ENCODE measurements around the gene FAM117B.

The FAM117B gene

DNA sequence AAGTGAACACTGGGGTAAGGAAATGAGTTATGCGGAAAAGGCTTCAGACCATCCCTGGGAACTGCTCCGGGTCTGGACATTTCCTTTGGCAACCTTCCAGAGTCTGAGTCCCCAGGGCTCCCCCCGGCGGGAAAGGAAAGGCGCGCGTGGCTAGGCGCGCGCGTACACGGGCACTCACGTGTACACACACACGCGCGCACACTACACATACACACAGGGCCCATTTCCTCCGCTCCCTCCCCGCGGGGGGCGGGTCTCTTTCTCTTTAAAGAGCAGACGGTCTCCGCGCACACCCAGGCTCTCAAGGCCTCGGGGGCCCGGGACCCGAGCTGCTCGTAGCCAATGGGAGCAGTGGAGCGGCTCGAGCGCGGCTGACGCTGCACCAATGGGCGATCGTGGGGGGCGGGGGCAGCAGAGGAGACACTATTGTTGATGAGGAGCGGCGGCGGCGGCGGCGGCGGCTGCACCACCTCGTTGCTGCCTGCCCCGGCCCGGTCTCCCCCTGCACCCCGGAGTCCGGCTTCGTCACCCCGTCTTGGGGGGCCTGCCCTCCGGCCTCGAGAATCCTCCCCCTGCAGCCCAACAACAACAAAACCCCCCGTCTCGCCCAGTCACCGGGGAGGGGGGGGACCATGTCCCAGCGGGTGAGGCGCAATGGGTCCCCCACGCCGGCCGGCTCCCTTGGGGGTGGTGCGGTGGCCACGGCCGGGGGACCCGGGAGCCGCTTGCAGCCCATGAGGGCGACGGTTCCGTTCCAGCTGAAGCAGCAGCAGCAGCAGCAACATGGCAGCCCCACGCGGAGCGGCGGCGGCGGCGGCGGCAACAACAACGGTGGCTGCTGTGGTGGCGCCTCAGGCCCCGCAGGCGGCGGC lies at the start of gene FAM117B:
Gene FAM117B, plus strand, starts transcription at position 414 of the 872 bp plus-strand sequence. Its CDS starts 219 bp downstream, at position 633.
- peak; percentile 74 for DNase-seq (ENCODE audit: low spot score)

DNA sequence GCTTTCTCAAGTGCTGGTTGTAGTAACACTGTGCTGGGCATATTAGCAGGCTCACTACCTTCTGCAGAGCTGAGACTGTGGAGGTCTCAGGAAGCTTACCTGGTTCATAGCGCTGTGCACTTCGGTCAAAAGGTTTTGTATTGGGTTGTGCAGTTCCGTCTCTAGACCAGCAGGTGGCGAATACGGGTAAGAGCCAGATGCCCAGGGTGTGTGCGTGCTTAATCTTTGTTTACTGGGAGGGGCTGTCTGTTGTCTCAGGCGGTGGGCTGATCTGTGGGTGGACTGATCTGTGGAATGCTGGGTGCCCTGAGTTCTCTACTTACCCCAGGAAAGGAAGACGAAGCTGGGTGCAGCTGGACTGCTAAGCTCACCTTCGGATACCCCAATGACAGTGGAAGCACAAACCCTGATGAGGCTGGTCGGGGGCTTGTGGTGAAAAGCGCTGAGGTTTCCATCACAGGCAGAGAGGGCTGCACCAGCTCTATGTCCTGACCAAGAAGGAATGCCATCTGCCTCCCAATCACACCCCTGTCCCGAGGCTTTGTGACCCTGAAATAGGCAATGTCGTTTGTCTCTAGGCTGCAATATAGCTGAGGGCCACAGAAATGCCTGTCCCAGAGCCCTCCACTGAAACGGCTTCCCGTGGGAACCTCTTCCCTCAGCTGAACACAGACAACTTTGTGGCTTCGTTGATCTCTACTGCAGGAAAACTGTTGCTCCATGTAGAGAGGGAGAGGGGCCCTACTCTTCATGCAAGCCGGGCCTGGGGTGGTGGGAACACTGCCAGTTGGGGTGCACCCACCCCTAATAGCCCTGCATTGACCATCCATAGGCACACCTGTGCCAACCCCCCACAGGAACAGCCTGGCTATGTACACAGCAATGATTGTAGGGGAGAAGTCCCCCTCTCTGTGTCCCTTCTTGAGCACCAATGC lies 45.9 kb upstream of the FAM117B start:
- peak; percentile 71 for DNase-seq (ENCODE audit: low spot score)

DNA sequence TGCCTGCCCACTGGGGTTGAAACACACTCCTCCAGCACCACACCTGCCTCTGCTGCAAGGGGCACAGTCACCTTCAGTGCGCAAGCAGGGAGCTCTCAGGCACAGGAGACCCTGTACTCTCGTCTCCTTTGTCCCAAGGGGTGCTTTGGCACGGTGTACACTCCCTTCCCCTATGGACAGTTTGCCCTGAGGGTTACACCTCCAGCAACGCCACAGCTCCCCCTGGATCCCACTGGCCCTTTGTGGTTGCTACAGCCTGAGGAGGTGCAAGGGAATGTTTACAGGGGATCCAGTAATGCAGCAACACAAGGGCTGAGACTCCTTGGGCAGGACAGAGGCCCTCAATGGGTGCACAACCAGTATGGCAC lies 45.2 kb upstream of the FAM117B start:
- no peak for DNase-seq (ENCODE audit: low spot score)

DNA sequence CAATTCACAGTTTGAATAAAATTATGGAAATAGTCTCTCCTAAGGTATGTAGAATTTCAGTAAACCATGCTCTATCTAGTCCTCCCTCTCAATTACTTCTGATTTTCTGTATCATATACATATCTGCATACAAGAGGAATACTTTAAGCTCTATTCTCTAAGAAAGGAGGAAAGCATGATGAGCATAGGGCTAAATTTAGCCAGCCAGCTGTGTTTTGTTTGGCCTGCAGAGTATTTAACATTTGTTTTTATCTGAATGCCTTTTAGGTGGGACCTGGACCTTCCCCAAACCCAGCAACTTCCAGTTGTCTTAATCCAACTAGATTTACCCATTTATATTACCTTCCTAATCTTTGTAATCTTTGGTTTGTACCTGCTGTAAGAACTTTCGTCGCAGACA lies 42.2 kb upstream of the FAM117B start:
- no peak for DNase-seq (ENCODE audit: low spot score)

DNA sequence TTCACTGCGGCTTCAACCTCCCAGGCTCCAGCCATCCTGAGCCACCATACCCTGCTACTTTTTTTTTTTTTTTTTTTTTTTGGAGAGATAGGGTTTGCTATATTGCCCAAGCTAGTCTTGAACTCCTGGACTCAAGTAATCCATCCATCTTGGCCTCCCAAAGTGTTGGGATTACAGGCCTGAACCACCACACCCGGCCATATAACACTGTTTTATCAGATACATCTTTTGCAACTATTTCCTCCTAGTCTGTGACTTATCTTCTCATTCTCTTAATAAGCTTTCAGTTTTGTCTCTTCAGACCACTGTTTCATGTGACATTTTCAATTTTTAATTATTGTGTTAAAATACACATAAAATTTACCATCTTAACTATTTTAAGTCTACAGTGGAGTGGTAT lies 35.7 kb upstream of the FAM117B start:
- DNase-seq (ENCODE audit: low spot score) = no peak

DNA sequence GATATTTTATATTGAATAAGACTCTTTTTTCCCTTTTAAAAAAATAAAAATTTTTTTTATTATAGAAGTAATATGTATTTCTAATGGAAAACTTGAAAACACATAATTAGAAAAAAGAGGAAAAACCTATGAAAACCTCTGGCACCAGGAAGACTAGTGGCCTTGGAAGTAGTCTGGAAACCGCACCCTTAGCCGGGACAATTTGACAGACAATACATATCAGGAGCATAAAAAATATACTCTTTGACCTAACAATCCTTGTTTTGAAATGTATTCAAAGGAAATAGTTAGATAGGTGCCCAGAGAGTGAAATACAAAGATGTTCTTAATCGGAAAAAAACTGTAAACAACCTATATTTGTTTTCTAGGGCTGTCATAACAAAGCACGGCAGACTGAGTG lies 34.9 kb upstream of the FAM117B start:
- DNase-seq (ENCODE audit: low spot score) = no peak

DNA sequence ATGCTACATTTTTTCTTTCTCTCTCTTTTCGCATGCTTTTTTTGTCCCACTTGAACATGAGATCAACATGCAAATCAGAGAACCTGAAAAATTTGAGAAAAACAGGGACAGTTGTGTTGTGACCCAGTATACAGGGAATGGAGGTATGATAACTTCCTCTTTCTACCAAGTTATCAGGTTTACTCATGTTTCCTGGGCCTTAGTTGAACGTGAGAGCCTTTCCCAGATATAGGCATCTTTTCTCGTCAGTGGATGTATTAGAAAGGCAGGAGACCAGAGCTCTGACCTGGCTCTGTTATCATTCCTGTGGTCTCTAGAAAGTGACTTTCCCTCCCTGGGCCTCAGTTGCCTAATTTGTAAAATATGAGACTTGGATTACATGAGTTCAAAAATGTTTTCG lies 30.1 kb upstream of the FAM117B start:
- DNase-seq (ENCODE audit: low spot score) = no peak

DNA sequence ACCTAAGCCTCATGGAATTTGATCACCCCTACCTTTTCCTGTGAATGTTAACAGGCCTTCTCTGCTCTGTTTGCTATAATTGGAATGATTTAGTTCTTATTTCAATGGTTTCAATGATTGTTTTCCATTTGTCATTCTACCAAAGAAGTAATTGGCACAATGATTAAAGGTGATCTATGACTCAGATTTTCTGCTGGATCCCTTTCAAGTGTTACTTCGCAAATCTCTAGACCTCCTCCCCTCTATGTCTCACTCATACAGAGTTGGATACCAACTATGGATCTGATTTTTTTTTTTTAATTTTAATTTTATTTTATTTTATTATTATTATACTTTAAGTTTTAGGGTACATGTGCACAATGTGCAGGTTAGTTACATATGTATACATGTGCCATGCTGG lies 29.6 kb upstream of the FAM117B start:
- no peak for DNase-seq (ENCODE audit: low spot score)

DNA sequence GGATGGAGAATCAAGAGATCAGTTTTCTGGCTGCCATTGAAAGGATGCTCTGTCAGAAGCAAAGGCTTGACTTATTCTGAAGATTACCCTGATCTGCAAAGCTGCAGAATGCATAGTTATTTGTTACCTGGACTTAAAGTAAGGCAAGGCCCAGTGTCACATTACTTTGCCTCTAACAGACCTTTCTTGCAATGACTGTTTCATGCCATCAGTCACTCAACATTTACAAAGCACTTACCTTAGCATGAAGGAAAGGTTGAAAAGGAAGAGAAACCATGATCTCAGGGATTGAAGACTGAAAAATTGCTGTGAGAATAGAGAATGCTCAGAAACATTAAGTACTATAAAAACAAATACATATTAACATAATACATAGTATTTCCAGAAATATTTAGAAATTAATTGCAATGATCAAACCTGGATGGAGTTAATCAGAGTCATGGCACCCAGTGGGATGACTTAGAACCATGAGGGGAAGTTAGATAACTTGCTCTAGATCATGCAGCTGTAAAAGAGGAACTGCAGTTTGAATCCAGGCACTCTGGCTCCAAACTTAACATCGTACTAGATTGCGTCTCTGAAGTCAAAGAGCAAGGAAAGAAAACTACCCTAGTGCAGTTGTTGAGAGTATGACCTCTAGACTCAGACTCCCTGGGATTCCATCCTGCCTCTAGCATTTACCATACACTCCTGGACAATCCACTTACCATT lies 26.5 kb upstream of the FAM117B start:
- no peak for DNase-seq (ENCODE audit: low spot score)

DNA sequence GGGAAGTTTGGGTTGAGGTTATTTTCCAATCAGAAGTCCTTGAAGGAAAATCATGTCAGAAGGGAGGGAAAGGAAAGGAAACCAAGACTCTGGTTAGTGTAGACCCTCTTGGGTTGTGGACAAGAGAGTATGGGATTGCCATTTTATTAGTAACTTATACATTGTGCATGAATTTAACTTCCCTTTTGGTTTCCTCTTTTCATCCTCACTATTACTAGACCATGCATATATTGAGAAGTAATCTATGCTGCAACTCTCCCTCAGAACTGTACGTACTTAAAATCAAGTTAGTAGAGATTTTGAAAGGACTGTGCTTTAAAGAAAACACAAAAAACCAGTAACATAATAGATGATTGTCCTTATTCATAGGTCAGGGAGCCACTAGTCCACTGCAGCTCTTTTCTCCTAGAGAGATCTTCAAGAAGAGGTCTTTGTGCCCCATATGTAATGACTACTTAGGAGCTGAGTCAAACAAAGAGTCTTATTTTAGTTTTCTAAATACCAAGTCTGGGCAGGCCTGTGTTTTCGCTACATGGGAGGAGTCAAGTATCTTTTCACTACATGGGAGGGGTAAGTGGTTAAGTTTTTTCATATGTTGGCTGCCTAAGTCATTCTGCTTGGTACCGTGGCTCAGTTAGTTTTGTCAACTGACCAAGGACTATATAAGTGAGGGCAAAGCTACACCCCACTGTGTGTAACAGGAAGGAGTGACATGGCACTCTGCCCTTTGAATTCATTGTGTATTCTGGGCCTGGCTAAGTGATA lies 25.2 kb upstream of the FAM117B start:
- DNase-seq (ENCODE audit: low spot score) = no peak

DNA sequence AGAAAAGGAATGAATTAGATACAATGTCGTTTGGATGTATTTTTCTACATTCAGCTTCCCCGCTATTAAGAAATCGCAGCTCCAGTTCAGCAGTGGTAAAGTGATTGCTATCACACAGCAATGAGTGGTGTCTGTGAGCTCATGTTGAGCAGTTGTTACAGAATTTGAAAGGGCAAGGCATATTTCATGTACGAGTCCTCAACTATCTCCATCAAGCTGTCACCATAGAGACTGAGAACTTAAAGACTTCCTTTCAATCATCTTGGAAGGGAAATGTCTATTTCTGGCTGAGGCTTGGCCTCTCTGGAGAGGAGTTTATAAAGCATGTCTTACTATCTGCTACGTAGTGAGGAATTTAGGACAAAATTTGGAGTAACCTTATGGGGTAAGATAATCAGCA lies 24.4 kb upstream of the FAM117B start:
- DNase-seq (ENCODE audit: low spot score) = no peak

DNA sequence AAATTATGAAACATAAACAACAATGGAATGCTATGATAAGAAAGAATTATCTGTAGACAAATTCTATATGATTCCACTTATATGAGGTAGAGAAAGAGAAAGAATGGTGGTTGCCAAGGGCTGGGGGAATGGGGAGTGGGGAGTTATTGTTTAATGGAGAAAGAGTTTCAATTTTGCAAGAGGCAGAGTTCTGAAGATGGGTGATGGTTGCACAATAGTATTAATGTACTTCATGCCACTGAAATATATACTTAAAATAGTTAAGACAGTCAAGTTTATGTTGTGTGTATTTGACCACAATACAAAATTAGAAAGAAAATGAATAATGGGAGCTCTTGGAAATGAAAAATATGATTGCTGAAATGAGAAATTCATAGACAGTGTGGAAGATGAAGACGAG lies 22.6 kb upstream of the FAM117B start:
- DNase-seq (ENCODE audit: low spot score) = no peak

DNA sequence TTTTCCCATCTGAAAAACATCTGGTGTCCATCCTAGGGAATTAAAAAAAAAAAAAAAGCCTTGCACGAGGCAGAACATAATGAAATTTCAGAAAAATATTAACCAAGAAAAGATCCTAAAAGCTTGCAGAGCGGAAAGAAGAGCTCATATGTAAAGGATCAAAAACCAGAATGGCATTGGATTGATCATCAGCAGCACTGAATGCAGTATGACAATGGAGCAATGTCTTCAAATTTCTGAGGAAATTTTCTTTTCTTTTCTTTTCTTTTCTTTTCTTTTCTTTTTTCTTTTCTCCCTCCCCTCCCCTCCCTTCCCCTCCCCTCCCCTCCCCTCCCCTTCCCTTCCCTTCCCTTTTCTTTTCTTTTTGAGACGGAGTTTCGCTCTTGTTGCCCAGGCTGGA lies 21.3 kb upstream of the FAM117B start:
- DNase-seq (ENCODE audit: low spot score) = no peak

DNA sequence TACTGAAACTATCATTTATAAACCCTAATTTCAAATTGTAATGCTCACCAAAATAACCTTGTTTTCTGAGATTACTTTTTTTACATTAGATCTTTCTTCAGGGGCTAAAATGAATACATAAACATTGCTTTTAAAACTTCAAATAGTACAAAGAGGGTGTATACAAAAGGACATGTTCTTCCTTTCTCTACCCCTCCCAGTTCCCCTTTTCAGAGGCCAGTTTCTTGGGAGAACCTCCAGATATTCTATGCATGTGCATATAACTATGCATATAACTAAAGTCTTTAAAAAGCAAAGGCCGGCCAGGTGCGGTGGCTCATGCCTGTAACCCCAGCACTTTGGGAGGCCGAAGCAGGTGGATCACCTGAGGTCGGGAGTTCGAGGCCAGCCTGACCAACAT lies 10.6 kb upstream of the FAM117B start:
- DNase-seq (ENCODE audit: low spot score) = no peak

DNA sequence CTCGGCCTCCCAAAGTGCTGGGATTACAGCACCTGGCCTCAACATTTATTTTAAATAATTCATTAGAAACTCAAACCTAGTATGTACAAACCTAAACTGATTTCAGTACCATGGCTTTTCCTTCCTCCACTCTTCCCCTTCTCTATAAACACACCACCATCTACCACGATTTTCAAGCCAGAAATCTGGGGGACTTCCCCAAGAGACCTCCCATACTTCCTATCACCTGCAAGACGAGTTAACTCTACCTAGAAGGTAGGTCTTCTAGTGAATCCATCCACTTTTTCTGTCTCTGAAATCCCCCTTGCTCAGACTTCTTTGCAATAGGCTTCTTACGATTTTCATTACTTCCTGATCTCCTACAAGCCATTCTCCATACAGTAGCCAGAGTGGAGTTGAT lies 7.7 kb upstream of the FAM117B start:
- no peak for DNase-seq (ENCODE audit: low spot score)

DNA sequence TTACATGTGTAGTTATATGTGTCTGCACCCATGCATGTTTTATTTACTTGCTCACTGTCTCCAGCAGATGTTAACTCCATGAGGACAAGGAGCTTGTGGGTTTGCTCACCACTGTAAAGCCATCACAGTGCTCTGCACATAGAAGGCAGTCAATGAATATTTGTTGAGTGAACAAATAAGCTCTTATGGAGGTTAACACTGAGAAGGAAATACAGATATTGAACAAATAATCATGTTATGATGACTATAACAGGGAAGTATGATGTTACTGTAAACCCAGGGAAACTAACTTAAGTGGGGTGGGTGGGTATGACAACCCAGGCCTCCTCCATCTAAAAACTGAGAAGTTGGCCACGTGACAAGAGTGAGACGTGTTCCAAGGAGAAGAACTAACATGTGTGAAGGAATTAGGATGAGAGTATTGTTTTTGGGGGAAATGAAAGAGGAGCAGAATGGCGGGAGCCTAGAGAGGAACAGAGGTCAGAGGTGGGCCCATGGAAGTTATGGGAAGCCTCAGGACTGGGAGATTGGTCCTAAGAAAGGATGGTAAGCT lies 6.0 kb upstream of the FAM117B start:
- DNase-seq (ENCODE audit: low spot score) = no peak

DNA sequence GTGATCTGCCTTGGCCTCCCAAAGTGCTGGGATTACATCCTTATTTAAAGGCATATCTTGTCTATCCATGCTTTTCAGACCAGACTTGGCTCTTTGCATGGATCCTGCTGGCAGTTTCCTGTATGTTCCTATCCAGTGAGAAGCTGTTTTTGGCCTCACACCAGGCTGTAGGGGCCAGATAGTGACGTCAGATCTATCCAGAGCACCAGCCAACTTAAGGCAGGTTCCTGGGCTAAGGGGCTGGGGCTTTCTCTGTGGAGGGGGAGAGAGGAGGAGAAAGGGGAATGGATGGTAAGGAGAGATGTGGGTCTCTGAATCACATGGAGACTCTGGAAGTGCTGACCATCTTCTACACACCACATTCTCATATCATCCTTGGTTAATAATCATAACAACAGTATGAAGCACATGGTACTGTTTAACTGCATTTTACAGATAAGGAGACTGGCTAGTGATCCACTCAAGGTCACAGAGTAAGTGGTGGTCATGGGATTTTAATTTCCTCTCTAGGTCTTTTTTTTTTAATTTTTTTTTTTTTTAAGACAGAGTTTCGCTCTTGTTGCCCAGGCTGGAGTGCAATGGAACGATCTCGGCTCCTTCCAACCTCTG lies 2.0 kb upstream of the FAM117B start:
- DNase-seq (ENCODE audit: low spot score) = no peak

DNA sequence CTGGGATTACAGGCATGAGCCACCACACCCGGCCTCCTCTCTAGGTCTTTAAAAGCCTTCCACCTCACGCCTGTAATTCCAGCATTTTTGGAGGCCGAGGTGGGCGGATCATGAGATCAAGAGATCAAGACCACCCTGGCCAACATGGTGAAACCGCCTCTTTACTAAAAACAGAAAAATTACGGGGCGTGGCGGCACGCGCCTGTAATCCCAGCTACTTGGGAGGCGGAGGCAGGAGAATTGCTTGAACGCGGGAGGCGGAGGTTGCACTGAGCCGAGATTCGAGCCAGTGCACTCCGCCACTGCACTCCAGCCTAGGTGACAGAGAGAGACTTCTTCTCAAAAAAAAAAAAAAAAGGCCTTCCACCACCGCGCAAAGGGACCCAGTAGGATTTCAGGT lies 1.3 kb upstream of the FAM117B start:
- DNase-seq (ENCODE audit: low spot score) = no peak

DNA sequence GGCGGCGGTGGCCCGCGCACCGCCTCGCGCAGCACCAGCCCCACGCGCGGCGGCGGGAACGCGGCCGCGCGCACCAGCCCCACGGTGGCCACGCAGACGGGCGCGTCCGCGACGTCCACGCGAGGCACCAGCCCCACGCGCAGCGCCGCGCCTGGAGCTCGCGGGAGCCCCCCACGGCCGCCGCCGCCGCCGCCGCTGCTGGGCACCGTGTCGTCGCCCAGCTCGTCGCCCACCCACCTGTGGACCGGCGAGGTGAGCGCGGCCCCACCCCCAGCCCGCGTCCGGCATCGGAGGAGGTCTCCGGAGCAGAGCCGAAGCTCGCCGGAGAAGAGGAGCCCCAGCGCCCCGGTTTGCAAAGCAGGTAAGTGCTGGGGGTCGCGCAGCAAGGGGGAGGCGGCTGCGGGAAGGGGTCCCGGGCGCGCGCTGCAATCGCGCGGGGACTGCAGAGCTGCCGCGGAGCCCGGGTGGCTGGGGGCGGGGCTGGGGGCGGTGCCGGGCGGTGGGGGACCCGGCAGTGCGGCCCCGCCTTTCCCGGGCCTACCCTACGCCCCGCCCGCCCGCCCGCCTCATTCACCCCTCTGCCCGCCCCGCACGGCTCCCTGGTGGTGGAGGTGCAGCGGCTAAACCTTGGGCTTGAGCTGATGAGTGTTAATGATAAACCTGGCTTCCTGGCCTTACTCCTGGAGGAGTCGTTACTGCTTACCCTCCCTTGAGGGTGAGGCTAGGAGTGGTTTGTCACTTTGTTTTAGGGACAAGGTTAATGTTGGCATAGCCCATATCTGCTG lies 851 bp downstream of the FAM117B start:
- peak; percentile 60 for DNase-seq (ENCODE audit: low spot score)

DNA sequence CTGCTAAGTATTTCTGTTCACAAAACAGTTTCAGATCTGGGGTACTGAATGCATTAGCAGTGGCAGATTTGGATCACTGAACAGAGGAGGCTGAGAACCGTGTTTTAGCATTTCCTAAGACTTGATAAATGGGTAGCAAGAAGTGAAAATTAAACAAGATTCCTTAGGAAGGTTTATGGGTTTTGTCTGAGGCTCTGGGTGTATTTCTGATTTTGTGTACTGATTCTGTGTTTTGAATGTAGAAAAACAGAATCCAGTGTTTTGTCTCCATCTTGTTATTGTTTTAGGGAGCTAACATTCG lies 1.4 kb downstream of the FAM117B start:
- DNase-seq (ENCODE audit: low spot score) = no peak

Measured in hematopoietic multipotent progenitor cell treated with erythropoietin and hydrocortisone succinate and interleukin-3 and kit ligand, for 17 days (in vitro differentiated cells).